Astrocyte (in vitro differentiated cells and primary cell): ENCODE results near the gene INPP4B.

ENCODE experiments used
- EZH2 ChIP-seq: IDR thresholded peaks from 2 replicates; pipeline ENCODE4 v1.6.1; 2012; ENCODE audit warnings: mild to moderate bottlenecking, low read length, inconsistent platforms; ENCODE audit not compliant: insufficient read depth
- TF ChIP-seq, protein P1 (sequence below): IDR thresholded peaks from 2 replicates; pipeline ENCODE4 v1.5.1; 2011; ENCODE audit warnings: low read depth, mild to moderate bottlenecking, inconsistent platforms, low read length, moderate library complexity; ENCODE audit not compliant: insufficient read depth

- TF ChIP-seq, protein P1, sequence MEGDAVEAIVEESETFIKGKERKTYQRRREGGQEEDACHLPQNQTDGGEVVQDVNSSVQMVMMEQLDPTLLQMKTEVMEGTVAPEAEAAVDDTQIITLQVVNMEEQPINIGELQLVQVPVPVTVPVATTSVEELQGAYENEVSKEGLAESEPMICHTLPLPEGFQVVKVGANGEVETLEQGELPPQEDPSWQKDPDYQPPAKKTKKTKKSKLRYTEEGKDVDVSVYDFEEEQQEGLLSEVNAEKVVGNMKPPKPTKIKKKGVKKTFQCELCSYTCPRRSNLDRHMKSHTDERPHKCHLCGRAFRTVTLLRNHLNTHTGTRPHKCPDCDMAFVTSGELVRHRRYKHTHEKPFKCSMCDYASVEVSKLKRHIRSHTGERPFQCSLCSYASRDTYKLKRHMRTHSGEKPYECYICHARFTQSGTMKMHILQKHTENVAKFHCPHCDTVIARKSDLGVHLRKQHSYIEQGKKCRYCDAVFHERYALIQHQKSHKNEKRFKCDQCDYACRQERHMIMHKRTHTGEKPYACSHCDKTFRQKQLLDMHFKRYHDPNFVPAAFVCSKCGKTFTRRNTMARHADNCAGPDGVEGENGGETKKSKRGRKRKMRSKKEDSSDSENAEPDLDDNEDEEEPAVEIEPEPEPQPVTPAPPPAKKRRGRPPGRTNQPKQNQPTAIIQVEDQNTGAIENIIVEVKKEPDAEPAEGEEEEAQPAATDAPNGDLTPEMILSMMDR, result no peak
- no peak for TF ChIP-seq EZH2
Observed at GRCh38 chr4:142463206-142463605, 382.9 kb downstream of the INPP4B start.
